ENCODE results near the gene LINGO3. TPM values are rescaled to one million over a fixed set of nuclear protein-coding genes. Genes with fewer than 3 reads are reported as not detected.

The LINGO3 gene
- total RNA-seq, 2 donors from 2014 or later: 0.20 to 0.21 TPM

- ATAC-seq: no peak
- Mint-ChIP-seq H3K36me3 (no peaks in the 10 kb centered on the region), H3K27ac (no peak overlapping the region), H3K4me3 (no peak overlapping the region), H3K27me3 (no peaks in the 10 kb centered on the region), H3K4me1 (ENCODE audit: low read depth in 2 of 2) (peaks cover 1 to 12% of the 10 kb centered on the region in 2 donors), H3K9me3 (no peaks in the 10 kb centered on the region)
- DNase-seq (ENCODE audit: low spot score): no peak
Measured at GRCh38 chr19:2294687-2295335, 13.1 kb downstream of the LINGO3 start.

- Mint-ChIP-seq H3K27me3 (peaks cover 0 to 3% of the 10 kb centered on the region in 2 donors), H3K9me3 (no peaks in the 10 kb centered on the region), H3K4me1 (ENCODE audit: low read depth in 2 of 2) (peaks cover 21 to 29% of the 10 kb centered on the region in 2 donors), H3K36me3 (no peaks in the 10 kb centered on the region), H3K27ac (no peak overlapping the region), H3K4me3 (peak overlapping the region; percentile 67)
- no peak for DNase-seq (ENCODE audit: low spot score)
- no peak for ATAC-seq
Measured at GRCh38 chr19:2291185-2291751, 16.7 kb downstream of the LINGO3 start.

GRCh38 chr19:2290441-2291184, 17.3 kb downstream of the LINGO3 start:
- no peaks in the 10 kb centered on the region for H3K9me3 Mint-ChIP-seq
- ATAC-seq (peak; percentile 37 to 51), DNase-seq (ENCODE audit: low spot score) (no peak)
- H3K27me3 Mint-ChIP-seq: peaks cover 0 to 3% of the 10 kb centered on the region in 2 donors
- H3K36me3 Mint-ChIP-seq: no peaks in the 10 kb centered on the region
- H3K27ac Mint-ChIP-seq: no peak overlapping the region
- H3K4me1 Mint-ChIP-seq (ENCODE audit: low read depth in 2 of 2): peaks cover 21 to 29% of the 10 kb centered on the region in 2 donors
- peak overlapping the region; percentile 67 for H3K4me3 Mint-ChIP-seq

GRCh38 chr19:2289714-2290435, 18.1 kb downstream of the LINGO3 start:
- Mint-ChIP-seq H3K4me3 (peak overlapping the region; percentile 91), H3K27ac (peak overlapping the region; percentile 86 to 92), H3K9me3 (no peaks in the 10 kb centered on the region), H3K36me3 (no peaks in the 10 kb centered on the region), H3K4me1 (ENCODE audit: low read depth in 2 of 2) (peaks cover 21 to 31% of the 10 kb centered on the region in 2 donors), H3K27me3 (peaks cover 0 to 3% of the 10 kb centered on the region in 2 donors)
- DNase-seq (ENCODE audit: low spot score) (peak; percentile 79), ATAC-seq (peak; percentile 79)

- peaks cover 21 to 28% of the 10 kb centered on the region in 2 donors for H3K4me1 Mint-ChIP-seq (ENCODE audit: low read depth in 2 of 2)
- DNase-seq (ENCODE audit: low spot score) (no peak), ATAC-seq (peak; percentile 29 to 34)
- no peaks in the 10 kb centered on the region for H3K9me3 Mint-ChIP-seq
- H3K4me3 Mint-ChIP-seq: peak overlapping the region; percentile 91
- peaks cover 0 to 3% of the 10 kb centered on the region in 2 donors for H3K27me3 Mint-ChIP-seq
- peak overlapping the region; percentile 86 to 92 for H3K27ac Mint-ChIP-seq
- H3K36me3 Mint-ChIP-seq: no peaks in the 10 kb centered on the region
Measured at GRCh38 chr19:2288818-2289713, 18.9 kb downstream of the LINGO3 start.

GRCh38 chr19:2288338-2288817, 19.6 kb downstream of the LINGO3 start:
- no peak for ATAC-seq
- H3K36me3 Mint-ChIP-seq: no peaks in the 10 kb centered on the region
- peaks cover 21 to 25% of the 10 kb centered on the region in 2 donors for H3K4me1 Mint-ChIP-seq (ENCODE audit: low read depth in 2 of 2)
- H3K9me3 Mint-ChIP-seq: no peaks in the 10 kb centered on the region
- H3K4me3 Mint-ChIP-seq: peak overlapping the region; percentile 91
- peaks cover 0 to 3% of the 10 kb centered on the region in 2 donors for H3K27me3 Mint-ChIP-seq
- peak overlapping the region; percentile 86 to 92 for H3K27ac Mint-ChIP-seq
- DNase-seq (ENCODE audit: low spot score): no peak

- no peak for DNase-seq (ENCODE audit: low spot score)
- peaks cover 23 to 25% of the 10 kb centered on the region in 2 donors for H3K4me1 Mint-ChIP-seq (ENCODE audit: low read depth in 2 of 2)
- H3K4me3 Mint-ChIP-seq: no peak overlapping the region
- H3K27ac Mint-ChIP-seq: peak overlapping the region; percentile 86 to 92
- no peaks in the 10 kb centered on the region for H3K9me3 Mint-ChIP-seq
- no peaks in the 10 kb centered on the region for H3K36me3 Mint-ChIP-seq
- peaks cover 0 to 3% of the 10 kb centered on the region in 2 donors for H3K27me3 Mint-ChIP-seq
- no peak for ATAC-seq
Measured at GRCh38 chr19:2287585-2288337, 20.2 kb downstream of the LINGO3 start.

- peaks cover 32 to 33% of the 10 kb centered on the region in 2 donors for H3K4me1 Mint-ChIP-seq (ENCODE audit: low read depth in 2 of 2)
- no peak for ATAC-seq
- H3K4me3 Mint-ChIP-seq: no peak overlapping the region
- DNase-seq (ENCODE audit: low spot score): no peak
- peaks cover 0 to 3% of the 10 kb centered on the region in 2 donors for H3K27me3 Mint-ChIP-seq
- H3K36me3 Mint-ChIP-seq: no peaks in the 10 kb centered on the region
- no peaks in the 10 kb centered on the region for H3K9me3 Mint-ChIP-seq
- no peak overlapping the region for H3K27ac Mint-ChIP-seq
Measured at GRCh38 chr19:2286402-2287140, 21.4 kb downstream of the LINGO3 start.

GRCh38 chr19:2283835-2284507, 24.0 kb downstream of the LINGO3 start:
- Mint-ChIP-seq H3K27ac (no peak overlapping the region), H3K4me1 (ENCODE audit: low read depth in 2 of 2) (peaks cover 23% of the 10 kb centered on the region in 2 donors), H3K4me3 (no peak overlapping the region), H3K9me3 (no peaks in the 10 kb centered on the region), H3K27me3 (peaks cover 0 to 3% of the 10 kb centered on the region in 2 donors), H3K36me3 (no peaks in the 10 kb centered on the region)
- DNase-seq (ENCODE audit: low spot score): no peak
- ATAC-seq: no peak

- Mint-ChIP-seq H3K9me3 (no peaks in the 10 kb centered on the region), H3K4me1 (ENCODE audit: low read depth in 2 of 2) (peaks cover 12 to 16% of the 10 kb centered on the region in 2 donors), H3K4me3 (peak overlapping the region; percentile 76), H3K36me3 (no peaks in the 10 kb centered on the region), H3K27me3 (no peaks in the 10 kb centered on the region), H3K27ac (peak overlapping the region; percentile 66 to 92)
- ATAC-seq (no peak), DNase-seq (ENCODE audit: low spot score) (no peak)
Measured at GRCh38 chr19:2282862-2283237, 25.1 kb downstream of the LINGO3 start.

- Mint-ChIP-seq H3K9me3 (no peaks in the 10 kb centered on the region), H3K27me3 (no peaks in the 10 kb centered on the region), H3K36me3 (no peaks in the 10 kb centered on the region), H3K4me1 (ENCODE audit: low read depth in 2 of 2) (peaks cover 11 to 18% of the 10 kb centered on the region in 2 donors), H3K27ac (peak within 1 kb of the TSS; percentile 66 to 92), H3K4me3 (peak within 1 kb of the TSS; percentile 76)
- DNase-seq (ENCODE audit: low spot score) (peak; percentile 91), ATAC-seq (peak; percentile 86 to 87)
Measured at GRCh38 chr19:2282062-2282861, 25.7 kb downstream of the LINGO3 start, which contains the start of gene PEAK3. TSS of gene PEAK3 (minus strand) at chr19:2282175. CDS start at chr19:2280931, 1,244 bp downstream.

All from natural killer cell treated with Interleukin-12 subunit alpha and Interleukin-12 subunit beta and Interleukin-15 and Interleukin-18, amount 100 ng/mL, for 72 hours (primary cell).